ENCODE results near the gene NKG7.

Gene NKG7

GRCh38 chr19:51389143-51389542, 16.7 kb upstream of the NKG7 start:
- DNase-seq, result no peak

GRCh38 chr19:51387924-51388389, 15.5 kb upstream of the NKG7 start, which contains the start of gene LIM2:
Gene LIM2 (minus strand): TSS chr19:51387974. CDS start chr19:51387443, 531 bp downstream.
- no peak for DNase-seq

- DNase-seq, result no peak
Measured at GRCh38 chr19:51386882-51387520, 14.5 kb upstream of the NKG7 start.

GRCh38 chr19:51382004-51382403, 9.6 kb upstream of the NKG7 start:
- no peak for DNase-seq

- DNase-seq, result no peak
Measured at GRCh38 chr19:51380379-51380778, 7.9 kb upstream of the NKG7 start.

GRCh38 chr19:51377422-51377821, 5.0 kb upstream of the NKG7 start:
- DNase-seq, result no peak

- DNase-seq, result no peak
Measured at GRCh38 chr19:51375504-51376221, 3.2 kb upstream of the NKG7 start.

- no peak for DNase-seq
Measured at GRCh38 chr19:51372021-51372648, 319 bp downstream of the NKG7 start.

- no peak for DNase-seq
Measured at GRCh38 chr19:51371186-51371690, 1.2 kb downstream of the NKG7 start.

- DNase-seq, result no peak
Measured at GRCh38 chr19:51370230-51370629, 2.2 kb downstream of the NKG7 start.

- DNase-seq, result no peak
Measured at GRCh38 chr19:51368366-51369282, 3.8 kb downstream of the NKG7 start, which contains the start of gene CLDND2. Gene CLDND2 (minus strand): TSS chr19:51369003. CDS start chr19:51368577, 426 bp downstream.

GRCh38 chr19:51367565-51368365, 4.7 kb downstream of the NKG7 start:
- DNase-seq, result peak; percentile 99

- no peak for DNase-seq
Measured at GRCh38 chr19:51367255-51367564, 5.2 kb downstream of the NKG7 start.

- peak; percentile 91 for DNase-seq
Measured at GRCh38 chr19:51366389-51367254, 5.8 kb downstream of the NKG7 start.

GRCh38 chr19:51365965-51366388, 6.5 kb downstream of the NKG7 start, which contains the start of gene ETFB:
Gene ETFB (minus strand): TSS chr19:51366388. CDS start chr19:51366326, 62 bp downstream.
- DNase-seq, result no peak

GRCh38 chr19:51365211-51365964, 7.1 kb downstream of the NKG7 start:
- DNase-seq, result peak; percentile 38

- no peak for DNase-seq
Measured at GRCh38 chr19:51364200-51365106, 8.0 kb downstream of the NKG7 start.

- DNase-seq, result no peak
Measured at GRCh38 chr19:51361239-51361638, 11.2 kb downstream of the NKG7 start.

- no peak for DNase-seq
Measured at GRCh38 chr19:51359294-51359693, 13.2 kb downstream of the NKG7 start.

All from retina (tissue), 1 donor.